Left kidney (tissue), 2 donors: ENCODE results near the gene LRRN4. TPM values are rescaled to one million over a fixed set of nuclear protein-coding genes. Genes with fewer than 3 reads are reported as not detected.
"Not testable (repeated sequence)": the region's sequence is repeated elsewhere in the genome, so short reads cannot be mapped to it uniquely, and the experiment has no call there.

Experiments
- DNase-seq: peaks from one replicate; pipeline ENCODE4 v3.0.0-alpha.2; 2013
- polyA plus RNA-seq: library from polyadenylated mRNA; unstranded; fragments of 120-200 nt; gene quantifications from one replicate; pipeline ENCODE4 v1.2.1, GENCODE V29; 2013; ENCODE audit not compliant: insufficient read length

Gene LRRN4
- polyA plus RNA-seq, 1 donor, result 12.2 TPM

DNA sequence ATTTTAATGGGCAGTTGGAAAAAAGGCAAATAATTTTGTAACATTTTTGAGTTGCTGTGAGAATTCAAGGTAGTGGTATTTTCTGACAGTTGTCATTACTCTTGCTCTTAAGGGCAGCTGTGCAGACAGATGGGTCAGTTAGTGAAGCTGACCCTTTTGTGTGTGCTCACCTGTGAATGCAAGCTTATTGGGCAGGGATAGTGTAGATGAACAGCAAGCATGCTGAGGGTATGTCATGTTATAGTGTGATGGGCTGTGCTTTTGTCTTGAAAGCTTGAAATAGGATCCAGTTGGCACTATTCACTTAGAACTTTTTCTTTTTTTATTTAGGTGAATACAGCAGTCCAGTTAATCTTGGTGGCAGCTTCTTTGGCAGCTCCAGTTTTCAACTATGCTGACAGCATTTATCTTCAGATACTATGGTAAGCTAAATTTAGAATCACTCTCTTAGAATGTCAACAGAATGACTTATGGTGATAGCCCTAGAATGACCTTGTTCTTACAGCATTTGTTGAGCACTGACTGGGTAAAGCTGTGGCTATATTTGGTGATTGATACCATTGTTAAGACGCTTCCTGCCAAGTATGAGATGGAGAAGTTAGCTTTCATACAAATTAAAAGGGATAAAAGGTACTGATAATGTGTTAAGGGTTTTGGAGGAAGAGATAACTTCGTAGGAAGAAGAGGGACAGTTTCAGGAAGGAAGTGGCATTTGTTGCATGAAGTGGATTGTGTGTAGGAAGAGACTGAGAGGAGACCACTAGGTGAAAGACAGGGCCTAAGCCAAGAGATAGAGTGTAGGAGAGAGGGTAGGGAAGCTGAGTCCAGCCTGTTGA, 19.5 kb downstream of the LRRN4 start:
- no peak for DNase-seq

DNA sequence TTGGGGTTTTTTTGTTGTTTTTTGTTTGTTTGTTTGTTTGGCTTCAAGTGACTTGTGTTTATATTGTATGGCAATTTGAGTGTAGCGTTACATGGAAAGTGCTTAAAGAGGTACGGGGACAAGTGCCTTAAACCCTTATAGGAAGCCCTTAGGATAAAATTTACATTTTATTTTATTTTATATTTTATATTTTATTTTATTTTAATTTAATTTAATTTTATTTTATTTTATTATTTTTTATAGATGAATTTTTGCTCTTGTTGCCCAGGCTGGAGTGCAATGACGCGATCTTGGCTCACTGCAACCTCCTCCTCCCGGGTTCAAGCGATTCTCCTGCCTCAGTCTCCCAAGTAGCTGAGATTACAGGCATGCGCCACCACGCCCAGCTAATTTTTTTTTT, 21.0 kb downstream of the LRRN4 start:
- not testable (repeated sequence) for DNase-seq

GRCh38 chr20:6030453-6031080, 23.3 kb downstream of the LRRN4 start:
- DNase-seq, result no peak

- DNase-seq, result no peak
Observed at GRCh38 chr20:6029538-6029937, 24.3 kb downstream of the LRRN4 start.

DNA sequence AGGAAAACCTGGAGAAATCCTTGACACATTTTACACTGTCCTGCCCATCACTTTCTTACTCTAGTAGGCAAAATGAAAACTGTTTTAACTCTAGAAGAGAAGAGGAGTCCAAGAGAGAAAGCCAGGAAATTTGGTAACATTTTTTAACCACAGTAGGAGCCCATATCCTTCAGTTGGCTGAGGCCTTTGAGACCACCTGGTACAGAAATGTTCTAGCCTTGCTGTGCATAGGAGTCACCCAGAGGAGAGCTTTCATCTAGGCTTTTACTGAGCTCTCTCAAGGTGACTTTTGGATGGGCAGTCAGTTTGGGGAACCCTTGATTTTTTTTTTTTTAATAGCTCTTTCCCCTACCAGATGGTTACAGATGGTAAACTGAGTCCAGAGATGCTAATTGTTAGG, 25.0 kb downstream of the LRRN4 start:
- DNase-seq, result no peak

DNA sequence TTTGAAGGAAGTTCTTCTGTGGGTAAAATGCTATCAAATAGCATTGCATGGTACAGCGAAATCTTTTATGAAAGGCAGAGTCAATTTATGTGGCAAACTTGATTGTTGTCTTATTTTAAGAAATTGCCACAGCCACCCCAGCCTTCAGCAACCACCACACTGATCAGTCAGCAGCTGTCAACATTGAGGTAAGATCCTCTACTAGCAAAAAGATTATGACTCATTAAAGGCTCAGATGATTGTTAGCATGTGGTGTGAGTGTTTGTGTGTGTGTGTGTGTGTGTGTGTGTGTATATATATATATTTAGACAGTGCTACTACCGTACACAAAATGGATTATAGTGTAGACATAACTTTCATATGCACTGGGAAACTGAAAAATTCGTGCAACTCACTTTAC, 27.8 kb downstream of the LRRN4 start:
- no peak for DNase-seq

DNA sequence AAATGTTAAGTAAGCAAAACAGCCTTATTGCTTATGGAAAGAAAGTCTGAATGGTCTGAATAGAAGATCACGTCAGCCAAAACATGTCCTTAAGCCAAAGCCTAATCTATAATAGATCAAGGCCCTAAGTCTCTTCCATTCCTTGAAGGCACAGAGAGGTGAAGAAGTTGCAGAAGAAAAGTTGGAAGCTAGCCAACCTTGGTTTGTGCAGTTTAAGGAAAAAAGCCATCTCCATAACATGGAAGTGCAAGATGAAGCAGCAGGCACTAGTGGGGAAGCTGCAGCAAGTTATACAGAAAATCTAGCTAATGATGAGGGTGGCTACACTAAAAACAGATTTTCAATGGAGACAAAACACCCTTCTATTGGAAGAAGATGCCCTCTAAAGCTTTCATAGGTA, 29.1 kb downstream of the LRRN4 start:
- no peak for DNase-seq

DNA sequence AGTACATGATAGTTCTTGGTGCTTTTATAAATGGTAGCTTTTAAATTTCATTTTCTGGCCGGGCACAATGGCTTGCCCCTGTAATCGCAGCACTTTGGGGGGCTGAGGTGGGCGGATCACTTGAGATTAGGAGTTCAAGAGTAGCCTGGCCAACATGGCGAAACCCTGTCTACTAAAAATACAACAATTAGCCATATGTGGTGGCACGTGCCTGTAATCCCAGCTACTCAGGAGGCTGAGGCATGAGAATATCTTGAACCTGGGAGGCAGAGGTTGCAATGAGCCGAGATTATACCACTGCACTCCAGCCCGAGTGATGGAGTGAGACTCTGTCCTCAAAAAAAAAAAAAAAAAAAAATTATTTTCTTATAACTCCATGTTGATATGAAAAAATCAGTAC, 36.0 kb downstream of the LRRN4 start:
- no peak for DNase-seq

- DNase-seq, result no peak
Observed at GRCh38 chr20:6017467-6017866, 36.4 kb downstream of the LRRN4 start.

DNA sequence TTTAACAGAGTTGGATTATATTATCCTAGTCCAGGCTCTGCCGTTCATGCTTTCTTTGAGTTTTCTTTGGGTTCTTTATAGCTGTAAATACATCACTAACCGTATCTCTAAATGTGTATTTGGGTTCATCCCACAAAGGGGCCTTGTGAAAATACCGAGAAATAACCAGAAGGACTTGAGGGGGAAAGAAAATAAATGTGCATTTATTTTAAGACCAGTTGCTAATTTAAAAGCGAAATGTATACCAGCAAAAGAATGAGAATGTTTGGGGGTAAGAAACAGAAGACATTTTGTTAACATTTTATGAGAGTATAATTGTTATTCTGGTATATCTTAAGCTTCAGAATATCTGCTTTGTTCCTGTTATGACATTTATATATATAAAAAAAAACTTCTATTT, 38.9 kb downstream of the LRRN4 start:
- no peak for DNase-seq

DNA sequence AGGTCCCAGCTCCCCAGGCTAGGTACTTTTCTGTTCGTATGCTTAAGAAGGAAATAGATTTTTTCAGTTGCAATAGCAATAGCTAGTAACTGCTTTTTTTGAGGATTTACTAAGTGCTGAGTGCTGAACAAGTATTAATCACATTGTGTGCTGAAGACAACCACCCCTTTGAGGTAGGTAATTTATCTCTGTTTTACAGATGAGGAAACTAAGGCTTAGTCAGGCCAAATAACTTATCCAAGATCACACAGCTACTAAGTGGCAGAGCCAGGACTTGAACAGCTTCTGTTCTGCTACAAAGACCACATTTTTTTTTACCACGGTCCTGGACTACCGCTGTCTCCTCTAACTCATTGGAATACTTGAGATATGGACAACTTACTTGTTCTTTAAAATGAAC, 39.8 kb downstream of the LRRN4 start:
- no peak for DNase-seq

- DNase-seq, result no peak
Observed at GRCh38 chr20:6012179-6012578, 41.7 kb downstream of the LRRN4 start.

- DNase-seq, result no peak
Observed at GRCh38 chr20:6008254-6008653, 45.6 kb downstream of the LRRN4 start.

GRCh38 chr20:6007529-6008103, 46.2 kb downstream of the LRRN4 start:
- DNase-seq, result no peak

- no peak for DNase-seq
Observed at GRCh38 chr20:6007094-6007528, 46.7 kb downstream of the LRRN4 start.

DNA sequence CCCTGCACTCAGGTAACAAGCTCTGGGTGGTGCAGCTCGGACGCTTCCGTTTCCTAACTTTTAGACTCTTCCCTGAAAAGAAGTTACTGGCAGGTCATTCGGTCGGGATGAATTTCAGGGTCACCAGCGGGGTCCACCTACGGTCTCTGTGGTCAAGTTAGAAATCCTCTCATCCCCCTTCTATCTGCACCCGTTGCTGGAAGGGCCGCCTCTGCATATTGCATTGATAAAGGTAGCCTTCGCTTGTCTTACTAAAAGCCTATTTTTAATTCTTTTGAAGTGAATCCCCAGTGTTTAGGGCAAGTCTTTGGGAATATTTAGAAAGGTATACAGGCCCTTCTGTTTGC, 47.3 kb downstream of the LRRN4 start:
- DNase-seq, result no peak

DNA sequence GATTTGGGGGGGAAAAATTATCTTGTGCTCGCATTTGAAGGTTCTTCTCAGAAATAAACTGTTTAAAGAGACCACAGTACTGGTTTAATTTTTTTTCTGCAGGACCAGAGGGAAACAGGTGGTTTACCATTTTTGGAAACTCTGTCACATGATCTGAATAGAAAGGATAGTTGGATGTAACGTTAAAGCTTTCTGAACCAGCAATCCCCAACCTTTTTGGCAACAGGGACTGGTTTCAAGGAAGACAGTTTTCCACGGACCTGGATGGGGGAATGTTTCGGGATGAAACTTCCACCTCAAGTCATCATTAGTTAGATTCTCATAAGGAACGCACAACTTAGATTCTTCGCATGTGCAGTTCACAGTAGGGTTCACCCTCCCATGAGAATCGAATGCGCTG, 53.0 kb downstream of the LRRN4 start:
- no peak for DNase-seq

DNA sequence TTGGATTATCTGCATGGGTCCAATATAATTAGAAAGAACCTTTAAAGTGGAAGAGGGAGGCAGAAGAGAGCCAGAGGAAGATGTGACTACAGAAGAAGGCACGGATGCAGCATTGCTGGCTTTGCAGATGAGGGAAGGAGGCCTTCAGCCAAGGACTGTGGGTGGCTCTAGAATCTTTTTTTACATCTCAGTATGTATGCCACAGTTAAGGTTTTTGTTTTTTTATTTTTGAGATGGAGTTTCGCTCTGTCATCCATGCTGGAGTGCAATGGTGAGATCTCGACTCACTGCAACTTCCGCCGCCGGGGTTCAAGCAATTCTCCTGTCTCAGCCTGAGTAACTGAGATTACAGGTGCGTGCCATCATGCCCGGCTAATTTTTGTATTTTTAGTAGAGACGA, 54.1 kb downstream of the LRRN4 start:
- no peak for DNase-seq

GRCh38 chr20:5996765-5997164, 57.1 kb downstream of the LRRN4 start:
- no peak for DNase-seq

GRCh38 chr20:5991623-5992441, 62.0 kb downstream of the LRRN4 start:
- DNase-seq, result no peak

DNA sequence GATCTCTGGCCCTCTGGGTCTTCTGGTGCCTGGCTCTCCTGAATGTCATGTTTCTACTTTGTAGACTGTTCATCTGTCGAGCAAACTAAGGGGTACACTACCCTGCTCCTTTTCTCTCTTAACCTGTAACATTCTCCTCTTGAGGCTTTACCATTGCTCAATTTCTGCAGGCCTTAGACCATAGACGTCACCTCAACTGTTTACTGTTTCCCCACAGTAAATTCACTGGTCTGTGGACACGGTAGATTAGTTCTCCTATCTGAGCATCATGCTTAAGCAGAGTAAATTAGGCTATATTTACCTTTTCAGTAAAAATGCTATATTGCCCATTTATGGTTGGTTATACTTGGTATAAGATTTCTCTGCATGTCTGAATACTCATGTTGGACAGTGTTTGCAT, 62.9 kb downstream of the LRRN4 start:
- DNase-seq, result no peak
